GM10248 (cell line): ENCODE data around the gene CHP1.
A peak's percentile ranks its signal among the peaks of the same experiment; 100 is the strongest.

ENCODE experiments used
- CTCF ChIA-PET: fragments of 300-600 bp; sonication (Branson Sonifier 250); formaldehyde crosslinking; extraction: SDS; loops from one replicate; lab custom pipeline; 2021; ENCODE audit warnings: antibody characterized with exemption; lab: Yijun Ruan, JAX
- POLR2A ChIA-PET: fragments of 350-650 bp; sonication (Branson Sonifier 250); formaldehyde crosslinking; extraction: SDS; loops from one replicate; lab custom pipeline; 2020; ENCODE audit warnings: antibody characterized with exemption; lab: Yijun Ruan, JAX
- DNase-seq: peaks from one replicate; pipeline ENCODE4 v3.0.0; 2012; ENCODE audit errors: extremely low spot score
- CTCF ChIP-seq: IDR thresholded peaks from 2 replicates; pipeline ENCODE4 v1.5.1; 2012; ENCODE audit warnings: mild to moderate bottlenecking, low read depth; ENCODE audit errors: extremely low read depth, missing control alignments, control extremely low read depth

Gene CHP1

GRCh38 chr15:41230650-41231421, at the start of gene CHP1, which contains the start of gene EXD1:
TSS of gene CHP1 (plus strand) at chr15:41231268. CDS start at chr15:41231383, 115 bp downstream.
TSS of gene EXD1 (minus strand) at chr15:41230757. CDS start at chr15:41226575, 4,182 bp downstream.
- peak; percentile 98 for DNase-seq
- POLR2A ChIA-PET: no interaction called here
- peak; percentile 91 for TF ChIP-seq CTCF
- CTCF ChIA-PET: interaction anchor here (0.7 to 3.7 kb wide), 28 partner anchors 8 to 336 kb away, joined by 3 to 22 read pairs (median 4); partner anchors contain the start of genes INO80 and VPS18

- POLR2A ChIA-PET: no interaction called here
- CTCF ChIA-PET: interaction anchor here (1.7 kb wide), 2 partner anchors 276 to 278 kb away, joined by 5 to 9 read pairs; no protein-coding TSS in a partner anchor
Measured at GRCh38 chr15:41182266-41182665, 48.8 kb upstream of the CHP1 start.

GRCh38 chr15:41183581-41183980, 47.5 kb upstream of the CHP1 start:
- no peak for TF ChIP-seq CTCF
- no peak for DNase-seq
- CTCF ChIA-PET: interaction anchor here (0.8 to 5.2 kb wide), 15 partner anchors 11 to 290 kb away, joined by 3 to 155 read pairs (median 4); no protein-coding TSS in a partner anchor
- POLR2A ChIA-PET: no interaction called here

More at GRCh38 chr15:41182266-41182665, 48.8 kb upstream of the CHP1 start:
- no peak for TF ChIP-seq CTCF
- DNase-seq: no peak

GRCh38 chr15:41194444-41194843, 36.6 kb upstream of the CHP1 start:
- DNase-seq: no peak
- TF ChIP-seq CTCF: no peak
- ChIA-PET POLR2A (no interaction called here), CTCF (interaction anchor here (1.3 to 1.8 kb wide), 3 partner anchors 14 to 292 kb away, joined by 3 to 5 read pairs (median 4); no protein-coding TSS in a partner anchor)

- ChIA-PET CTCF (interaction anchor here (1.6 kb wide), 1 partner anchor 30 kb away, joined by 3 read pairs; no protein-coding TSS in a partner anchor), POLR2A (no interaction called here)
- TF ChIP-seq CTCF: no peak
- no peak for DNase-seq
Measured at GRCh38 chr15:41199470-41199869, 31.6 kb upstream of the CHP1 start.

GRCh38 chr15:41203395-41203794, 27.7 kb upstream of the CHP1 start:
- no peak for DNase-seq
- CTCF ChIA-PET: interaction anchor here (1.6 kb wide), 1 partner anchor 19 kb away, joined by 3 read pairs; no protein-coding TSS in a partner anchor
- no peak for TF ChIP-seq CTCF
- POLR2A ChIA-PET: no interaction called here
